Adrenal gland (tissue), 5 donors: Measurements from ENCODE around the gene ANK2.

ENCODE experiments used
- CTCF ChIP-seq, 6 experiments: fragments of 450-650 bp in 4 of 6; fragments of 200-600 bp in 2 of 6; sonication (generic) in 1 of 6; IDR thresholded peaks; 1 replicate in 5 of 6; 2 replicates in 1 of 6; pipeline versions ENCODE4 v1.5.1 to v1.8.0; 2016 to 2021; ENCODE audit warnings: antibody characterized with exemption in 6 of 6, mild to moderate bottlenecking in 2 of 6, moderate library complexity in 1 of 6
- POLR2A ChIP-seq, 2 donors: fragments of 450-650 bp; IDR thresholded peaks; one replicate each; pipeline ENCODE4 v1.6.1; 2017; ENCODE audit warnings: antibody characterized with exemption in 2 of 2, mild to moderate bottlenecking in 2 of 2, moderate library complexity in 1 of 2
- donor health status: DM: no; HTN: no; CAD: no.

- TF ChIP-seq CTCF (IDR thresholded peaks at IDR 0.05) (no peak), POLR2A (IDR thresholded peaks at IDR 0.05) (no peak)
Observed at GRCh38 chr4:113336556-113336955, 287.1 kb downstream of the ANK2 start.
